ENCODE results near the gene ZNRF3.
"Not testable (repeated sequence)": the region's sequence is repeated elsewhere in the genome, so short reads cannot be mapped to it uniquely, and the experiment has no call there.

The ZNRF3 gene

DNA sequence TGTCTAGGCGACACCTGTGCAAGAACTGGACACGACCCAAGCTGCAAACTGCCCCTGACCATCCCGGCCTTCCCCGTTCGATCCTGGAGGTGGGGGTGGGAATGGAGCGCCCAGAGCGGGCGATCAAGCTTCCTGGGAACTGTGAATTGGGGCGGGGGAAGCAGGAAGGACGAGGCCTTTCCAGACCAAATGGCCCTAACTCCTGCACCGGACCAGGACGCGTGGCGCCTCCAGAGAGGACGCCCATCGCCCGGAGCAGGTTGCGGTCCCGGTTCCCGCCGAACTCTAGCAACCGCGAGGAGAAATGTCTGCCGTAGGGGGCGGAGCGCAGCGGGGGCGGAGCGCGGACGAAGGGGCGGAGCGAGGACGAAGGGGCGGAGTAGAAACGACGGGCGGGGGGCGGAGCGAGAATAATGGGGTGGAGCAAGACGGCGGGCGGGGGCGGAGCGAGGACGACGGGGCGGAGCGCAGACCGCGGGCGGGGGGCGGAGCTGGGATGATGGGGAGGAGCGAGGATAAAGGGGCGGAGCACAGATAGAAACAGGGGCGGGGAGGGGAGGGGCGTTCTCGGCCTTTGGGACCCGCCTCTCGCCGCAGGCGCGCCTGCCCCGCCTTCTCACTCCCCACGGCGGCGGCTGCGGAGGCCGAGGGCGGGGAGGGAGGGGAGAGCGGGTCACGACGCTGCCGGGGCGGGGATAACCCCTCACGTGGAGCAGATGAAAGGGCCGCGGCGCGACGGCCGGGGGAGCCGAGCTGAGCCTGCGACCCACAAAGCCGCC lies at the start of gene ZNRF3:
ZNRF3 (plus strand) TSS at position 695 of the 779 bp plus-strand sequence. CDS start 195 bp downstream, outside the sequence.
- peak; percentile 82 for DNase-seq

DNA sequence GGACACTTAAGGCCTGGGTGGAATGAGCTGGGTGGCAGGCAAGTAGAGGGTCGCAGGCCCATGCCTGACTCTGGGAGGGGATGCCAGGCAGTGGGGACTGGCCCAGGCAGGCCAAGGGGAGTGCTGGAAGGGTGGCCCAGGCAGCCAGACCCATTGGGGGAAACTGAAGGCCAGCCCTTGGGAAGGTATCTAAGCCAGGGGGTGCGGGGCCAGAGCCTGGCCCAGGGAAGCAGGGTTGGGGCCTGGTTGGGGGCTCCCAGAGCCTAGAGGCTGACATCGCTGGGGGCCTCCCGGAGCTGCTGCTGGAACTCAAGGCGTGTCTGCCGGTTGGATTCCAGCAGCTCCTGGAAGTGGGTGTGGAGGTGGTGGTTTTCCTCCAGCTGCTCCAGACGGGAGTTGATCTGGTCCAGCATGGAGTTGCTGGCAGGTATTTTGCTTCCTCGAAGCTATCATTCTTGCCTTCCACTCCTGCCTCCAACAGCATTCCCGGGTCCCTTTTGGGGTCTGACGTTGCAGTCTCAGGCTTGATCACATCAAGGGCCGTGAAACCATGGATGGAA lies 47.7 kb upstream of the ZNRF3 start:
- DNase-seq: no peak

DNA sequence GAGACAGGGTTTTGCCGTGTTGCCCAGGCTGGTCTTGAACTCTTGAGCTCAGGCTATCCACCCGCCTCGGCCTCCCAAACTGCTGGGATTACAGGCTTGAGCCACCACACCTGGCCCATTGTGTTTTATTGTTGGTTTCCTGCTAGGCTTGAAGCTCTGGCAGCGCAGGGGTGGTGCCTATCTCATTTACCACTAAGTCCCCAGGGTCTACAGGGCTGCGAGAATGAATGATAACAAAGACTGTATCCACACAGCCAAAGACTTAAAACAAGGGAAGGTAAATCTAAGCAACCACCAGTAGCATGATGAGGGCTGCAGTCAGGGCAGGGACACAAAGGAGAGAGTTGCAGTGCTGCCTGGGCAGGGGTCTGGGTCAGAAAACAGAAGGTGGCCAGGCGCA lies 45.7 kb upstream of the ZNRF3 start:
- no peak for DNase-seq

DNA sequence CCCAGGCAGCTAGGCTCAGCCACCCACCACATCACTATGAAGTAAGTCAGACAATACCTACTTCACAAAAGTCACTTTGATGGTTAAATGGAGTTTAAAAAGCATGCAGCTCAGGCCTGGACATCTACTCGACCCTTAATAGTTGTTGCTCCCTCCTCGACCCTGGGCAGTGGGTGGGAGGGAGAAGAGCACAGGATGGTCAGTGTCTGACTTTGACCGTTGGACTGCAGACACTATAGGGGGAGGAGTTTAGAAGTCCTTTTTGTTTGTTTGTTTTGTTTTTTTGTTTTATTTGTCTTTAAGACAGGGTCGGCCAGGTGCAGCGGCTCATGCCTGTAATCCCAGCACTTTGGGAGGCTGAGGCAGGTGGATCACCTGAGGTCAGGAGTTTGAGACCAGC lies 44.4 kb upstream of the ZNRF3 start:
- no peak for DNase-seq

DNA sequence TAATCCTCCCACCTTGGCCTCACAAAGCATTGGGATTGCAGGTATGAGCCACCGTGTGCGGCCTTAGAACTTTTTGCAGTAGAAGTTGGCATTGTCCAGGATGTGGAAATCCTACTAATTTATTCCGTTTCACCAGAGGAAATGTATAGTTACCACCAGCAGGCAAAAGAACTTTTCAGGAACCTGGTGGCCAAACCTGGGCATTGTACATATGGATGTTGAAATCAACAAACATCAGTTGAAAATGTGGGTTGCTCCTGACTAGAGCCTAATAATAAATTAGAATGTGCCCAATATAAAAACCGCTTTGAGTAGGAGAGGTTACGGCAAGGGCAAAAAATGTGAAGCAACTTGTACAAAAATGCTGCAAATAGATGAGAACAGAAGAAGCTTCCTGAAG lies 42.3 kb upstream of the ZNRF3 start:
- DNase-seq: no peak

DNA sequence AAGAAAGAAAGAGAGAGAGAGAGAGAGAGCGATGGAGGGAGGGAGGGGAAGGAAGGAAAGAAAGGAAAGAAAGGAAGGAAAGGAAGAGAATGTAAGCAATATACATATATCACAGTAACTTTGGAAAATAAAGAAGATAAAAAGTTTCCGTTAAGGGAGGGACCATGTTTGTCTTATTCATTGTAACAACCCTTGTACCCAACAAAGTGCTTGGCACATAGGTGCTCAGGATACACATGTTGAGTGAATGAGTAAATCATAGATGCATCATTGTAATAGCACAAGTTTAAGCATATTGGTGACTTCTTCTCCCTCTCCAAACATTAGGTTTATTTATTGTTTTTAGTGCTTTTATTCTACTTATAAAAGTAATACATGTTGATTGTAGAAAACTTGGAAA lies 39.7 kb upstream of the ZNRF3 start:
- DNase-seq: no peak

DNA sequence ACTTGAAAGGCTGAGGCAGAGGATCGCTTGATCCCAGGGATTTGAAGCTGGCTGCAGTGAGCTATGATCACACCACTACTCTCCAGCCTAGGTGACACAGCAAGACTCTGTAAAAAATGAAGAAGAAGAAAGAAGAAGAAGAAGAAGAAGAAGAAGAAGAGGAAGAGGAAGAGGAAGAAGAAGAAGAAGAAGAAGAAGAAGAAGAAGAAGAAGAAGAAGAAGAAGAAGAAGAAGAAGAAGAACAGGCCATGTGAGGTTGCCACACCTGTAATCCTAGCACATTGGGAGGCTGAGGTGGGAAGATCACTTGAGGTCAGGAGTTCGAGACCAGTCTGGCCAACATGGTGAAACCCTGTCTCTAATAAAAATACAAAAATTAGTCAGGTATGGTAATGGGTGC lies 39.1 kb upstream of the ZNRF3 start:
- not testable (repeated sequence) for DNase-seq

DNA sequence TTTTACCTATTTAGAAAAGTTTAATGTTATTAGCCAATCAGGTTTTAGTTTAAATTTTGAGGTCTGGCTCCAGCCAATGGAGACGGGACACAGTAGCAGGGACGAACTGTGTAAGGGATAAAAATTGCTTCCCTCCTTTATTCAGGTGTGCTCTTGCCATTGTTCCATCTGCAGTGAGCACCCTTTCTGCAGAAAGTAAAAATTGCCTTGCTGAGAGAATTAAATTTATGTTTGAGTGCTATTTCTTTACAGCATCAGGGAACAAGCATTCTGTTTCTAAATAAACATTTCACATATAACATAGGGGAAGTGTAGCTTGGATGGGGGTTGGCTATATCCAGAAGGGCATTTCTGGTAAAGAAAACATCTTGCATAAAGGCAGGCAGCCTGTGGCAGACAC lies 36.4 kb upstream of the ZNRF3 start:
- no peak for DNase-seq

DNA sequence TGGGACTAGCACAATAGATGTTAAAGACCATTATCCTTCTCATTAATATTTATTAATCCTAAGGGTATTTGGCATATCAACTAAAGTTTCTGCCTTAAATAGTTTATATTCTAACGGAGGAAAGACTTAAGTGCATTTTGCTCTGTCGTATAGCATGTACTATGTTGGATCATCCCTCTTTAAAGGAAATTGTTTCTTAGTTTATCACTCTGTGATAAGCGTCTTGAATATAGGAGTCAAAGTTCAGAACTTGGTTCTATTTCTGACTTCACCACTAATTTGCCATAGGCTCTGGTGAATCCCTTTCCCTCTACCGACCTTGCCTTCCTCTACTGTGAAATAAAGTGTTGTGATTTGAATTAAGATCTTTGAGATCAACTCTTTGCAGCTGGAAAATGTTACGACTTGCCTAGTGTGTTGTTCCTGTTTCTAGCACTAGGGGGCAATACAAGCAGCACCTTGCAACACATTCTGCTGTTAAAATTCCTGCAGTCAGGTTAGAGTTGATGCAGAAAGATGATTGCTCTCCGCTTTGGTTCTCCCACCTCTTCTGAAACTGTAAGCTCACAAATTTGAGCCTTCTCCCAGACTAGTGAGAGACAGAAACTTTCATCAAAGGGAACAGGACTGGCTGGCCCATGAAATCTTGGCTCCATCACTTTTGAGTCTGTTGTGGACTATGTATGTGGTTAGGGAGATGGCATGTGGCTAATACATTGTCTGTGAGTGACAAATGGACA lies 27.8 kb upstream of the ZNRF3 start:
- peak; percentile 48 for DNase-seq

DNA sequence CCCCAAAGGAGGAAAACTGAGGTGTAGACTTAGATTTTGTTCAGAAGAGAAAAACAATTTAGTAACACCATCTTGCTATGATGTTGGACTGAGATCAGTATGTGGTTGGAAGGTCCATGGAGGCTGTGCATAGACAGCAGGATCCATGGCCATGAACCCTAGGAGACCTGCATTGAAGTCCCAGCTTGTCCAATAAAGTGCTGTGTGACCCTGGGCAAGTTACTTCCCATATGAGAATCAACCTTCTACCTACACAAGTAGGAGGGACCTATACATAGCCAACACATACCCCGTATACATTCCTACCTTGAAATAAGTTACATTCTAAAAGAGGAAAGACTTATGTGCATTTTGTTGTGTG lies 27.3 kb upstream of the ZNRF3 start:
- no peak for DNase-seq

DNA sequence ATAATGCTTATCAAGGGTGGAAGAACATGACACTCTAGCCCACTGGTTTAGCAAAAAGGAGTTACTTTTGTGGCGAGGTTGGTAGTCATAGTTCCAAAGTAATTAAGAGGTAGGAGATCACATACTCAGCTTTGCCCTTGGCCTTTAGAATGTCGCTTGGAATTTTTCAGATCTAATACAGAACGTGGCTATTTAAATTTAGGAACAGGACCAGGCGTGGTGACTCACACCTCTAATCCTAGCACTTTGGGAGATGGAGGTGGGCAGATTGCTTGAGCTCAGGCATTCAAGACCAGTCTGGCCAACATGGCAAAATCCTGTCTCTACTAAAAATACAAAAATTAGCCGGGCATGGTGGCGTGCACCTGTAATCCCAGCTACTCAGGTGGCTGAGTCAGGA lies 26.1 kb upstream of the ZNRF3 start:
- no peak for DNase-seq

DNA sequence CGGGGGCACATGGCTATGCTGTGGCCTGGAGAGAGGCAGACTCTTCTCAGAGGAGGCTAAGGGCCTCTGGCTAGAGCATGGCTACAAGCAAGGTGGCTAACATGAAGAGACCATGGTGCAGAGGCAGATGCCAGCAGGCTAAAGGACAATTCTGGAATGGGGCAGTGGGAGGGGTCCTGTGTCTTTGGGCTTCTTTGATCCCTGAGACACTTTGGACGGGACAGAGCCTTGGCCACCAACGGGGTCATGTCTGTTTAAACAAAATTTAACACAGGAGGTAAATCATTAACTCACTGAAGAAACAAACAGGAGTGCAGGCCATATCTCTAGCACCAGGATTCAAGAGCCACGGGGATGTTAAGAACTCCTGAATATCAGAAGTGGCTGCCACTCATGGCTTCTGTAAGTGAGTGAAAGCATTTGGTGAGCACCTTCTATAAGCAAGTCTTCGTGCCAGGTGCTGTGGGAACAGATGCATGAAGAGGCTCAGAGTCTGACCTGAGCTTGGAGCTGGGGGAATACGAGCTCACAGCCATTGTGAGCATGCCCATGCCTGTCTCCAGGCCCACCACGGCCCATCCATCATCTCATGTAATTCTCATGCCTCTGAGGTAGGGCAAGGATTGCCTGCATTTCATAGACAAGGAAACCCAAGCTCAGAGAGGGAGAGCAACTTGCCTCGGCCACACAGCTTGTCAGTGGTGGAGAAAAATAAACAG lies 18.3 kb upstream of the ZNRF3 start:
- no peak for DNase-seq

DNA sequence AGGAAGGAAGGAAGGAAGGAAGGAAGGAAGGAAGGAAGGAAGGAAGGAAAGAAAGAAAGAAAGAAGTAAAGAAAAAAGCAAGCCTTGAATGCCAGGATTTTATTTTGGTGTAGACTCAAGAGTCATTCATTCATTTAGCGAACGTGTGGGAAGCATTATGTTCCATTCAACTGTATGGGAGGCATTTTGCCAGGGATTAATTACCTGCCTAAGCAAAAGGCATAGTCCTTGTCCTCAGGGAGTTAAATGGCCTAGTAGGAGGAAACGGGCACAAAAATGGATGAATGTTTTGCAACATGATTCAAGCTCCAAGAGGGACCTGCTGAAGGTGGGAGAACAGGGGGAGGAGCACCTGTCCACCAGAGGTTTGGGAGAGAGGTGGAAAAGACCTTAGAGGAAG lies 16.2 kb upstream of the ZNRF3 start:
- no peak for DNase-seq

DNA sequence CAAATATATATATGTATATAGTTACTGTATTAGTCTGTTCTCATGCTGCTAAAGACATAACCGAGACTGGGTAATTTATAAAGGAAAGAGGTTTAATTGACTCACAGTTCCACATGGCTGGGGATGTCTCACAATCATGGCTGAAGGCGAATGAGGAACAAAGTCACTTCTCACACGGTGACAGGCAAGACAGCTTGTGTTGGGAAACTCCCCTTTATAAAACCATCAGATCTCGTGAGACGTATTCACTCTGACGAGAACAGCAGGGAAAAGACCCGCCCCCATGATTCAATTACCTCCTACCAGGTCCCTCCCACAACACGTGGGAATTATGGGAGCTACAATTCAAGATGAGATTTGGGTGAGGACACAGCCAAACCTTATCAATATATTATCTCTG lies 15.0 kb upstream of the ZNRF3 start:
- DNase-seq: not testable (repeated sequence)

DNA sequence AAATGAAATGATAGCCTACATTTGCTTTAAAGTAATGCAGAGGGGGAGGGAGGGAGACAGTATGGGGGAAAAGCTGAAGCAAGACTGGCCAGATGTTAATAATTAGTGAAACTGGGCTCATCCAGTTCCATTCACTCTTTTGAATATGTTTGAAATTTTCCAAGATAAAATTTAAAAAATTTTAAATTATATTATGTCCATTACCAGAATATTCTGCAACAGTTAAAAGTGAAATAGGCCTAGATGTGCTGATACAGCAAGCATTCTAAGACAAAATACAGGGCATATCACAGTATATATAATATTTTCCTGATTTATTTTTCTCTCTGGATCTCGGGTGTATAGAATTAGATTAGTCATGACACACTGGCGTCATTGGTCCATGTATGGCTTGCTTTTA lies 13.6 kb upstream of the ZNRF3 start:
- DNase-seq: no peak

DNA sequence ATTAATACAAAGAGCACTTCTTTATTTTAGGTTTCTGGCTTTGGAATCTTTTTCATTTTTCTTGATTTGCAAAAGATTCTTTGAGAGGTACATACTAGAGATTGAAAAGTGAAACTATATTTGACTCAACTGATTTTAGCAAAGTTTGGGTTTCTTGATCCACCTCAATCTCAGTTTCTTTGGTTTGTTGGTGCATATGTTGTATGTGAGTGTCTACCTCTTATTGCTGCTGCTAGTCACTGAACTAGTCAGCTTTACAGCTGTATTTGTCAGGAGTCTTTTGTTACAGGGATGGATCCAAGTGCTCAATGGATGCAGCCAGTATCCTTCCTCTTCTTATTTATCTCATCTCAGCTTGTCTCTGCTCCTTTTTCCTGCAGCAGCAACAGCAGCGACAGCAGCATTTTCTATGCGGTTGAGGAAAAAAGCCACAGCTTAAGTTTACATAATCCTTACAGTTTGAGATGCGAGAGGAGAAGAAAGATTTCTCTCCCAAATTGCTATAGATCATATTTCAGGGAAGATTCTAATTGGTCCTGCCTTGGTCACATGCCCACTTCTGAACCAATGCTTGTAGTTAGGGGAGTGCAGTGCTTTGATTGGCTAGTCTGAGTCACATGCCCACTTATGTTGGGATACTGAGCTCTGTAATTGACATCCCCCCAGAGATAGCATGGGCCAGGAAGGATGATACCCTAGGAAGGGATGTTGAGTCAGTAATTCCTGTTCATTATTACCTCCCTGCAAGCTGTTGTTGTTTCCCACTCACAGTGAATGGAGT lies 10.0 kb upstream of the ZNRF3 start:
- DNase-seq: no peak

DNA sequence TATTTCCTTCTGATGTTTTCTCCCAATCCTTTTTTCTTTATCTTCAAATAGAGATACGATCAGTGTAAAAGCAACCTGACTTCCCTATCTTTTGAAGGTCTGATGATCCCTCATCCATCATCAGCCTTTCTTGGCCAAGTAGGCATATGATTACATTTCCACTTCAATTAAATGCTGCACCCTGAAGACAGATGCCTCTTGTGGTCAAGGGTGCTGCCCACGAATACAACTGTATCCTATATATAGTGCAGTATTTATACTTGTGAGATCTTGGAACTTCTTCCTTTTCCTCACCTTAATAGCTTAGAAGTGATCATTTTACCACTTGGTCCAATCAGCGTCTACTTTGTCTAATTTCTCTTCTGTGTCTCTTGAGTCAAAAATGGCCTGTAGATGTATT lies 9.3 kb upstream of the ZNRF3 start:
- no peak for DNase-seq

DNA sequence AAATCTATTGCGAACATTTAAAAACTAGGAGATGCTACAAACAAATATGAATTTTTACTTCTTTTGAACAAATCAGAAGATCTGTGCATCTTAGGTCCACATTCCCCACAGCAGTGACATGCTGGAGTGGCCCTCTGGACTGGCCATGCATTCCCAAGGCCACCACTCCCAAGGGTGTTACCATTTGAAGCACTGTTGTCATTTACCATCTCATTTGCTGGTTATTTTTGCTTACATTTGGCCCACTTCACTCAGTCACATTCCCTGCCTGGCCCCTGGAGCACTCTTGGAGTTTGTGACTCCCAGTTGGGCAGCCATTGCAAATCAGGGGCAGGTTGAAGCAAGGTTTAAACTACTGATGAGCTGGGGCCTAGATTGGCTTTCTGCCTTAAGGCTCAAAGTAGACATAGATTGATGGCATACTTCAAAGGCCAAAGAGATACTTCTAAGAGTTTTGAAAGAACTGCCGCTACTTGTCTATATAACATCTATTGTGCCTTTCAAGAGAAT lies 8.5 kb upstream of the ZNRF3 start:
- DNase-seq: no peak

DNA sequence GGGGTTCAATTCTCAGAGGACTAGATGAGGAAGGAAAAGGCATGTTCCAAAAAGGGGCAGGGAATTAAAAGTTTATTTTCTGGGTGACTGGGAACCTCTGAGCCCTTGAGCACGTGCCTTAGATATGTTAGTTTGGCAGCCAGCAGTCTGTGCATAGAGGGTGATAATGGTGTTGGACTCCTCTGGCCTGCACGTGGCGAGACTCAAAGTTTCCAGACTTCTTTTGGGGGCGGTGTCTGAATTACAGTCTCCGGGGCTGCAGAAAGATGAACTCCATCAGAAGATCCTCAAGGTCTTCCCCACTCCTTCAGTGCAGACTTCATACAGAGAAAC lies 861 bp upstream of the ZNRF3 start:
- DNase-seq: no peak

DNA sequence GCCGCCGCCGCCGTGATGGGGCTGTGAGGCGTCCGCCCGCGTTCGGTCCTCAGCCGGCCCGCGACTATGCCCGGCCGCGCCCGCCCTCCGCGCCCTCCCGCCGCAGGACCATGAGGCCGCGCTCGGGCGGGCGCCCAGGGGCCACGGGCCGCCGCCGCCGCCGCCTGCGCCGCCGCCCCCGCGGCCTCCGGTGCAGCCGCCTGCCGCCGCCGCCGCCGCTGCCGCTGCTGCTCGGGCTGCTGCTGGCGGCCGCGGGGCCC lies 215 bp downstream of the ZNRF3 start:
- DNase-seq: no peak

DNA sequence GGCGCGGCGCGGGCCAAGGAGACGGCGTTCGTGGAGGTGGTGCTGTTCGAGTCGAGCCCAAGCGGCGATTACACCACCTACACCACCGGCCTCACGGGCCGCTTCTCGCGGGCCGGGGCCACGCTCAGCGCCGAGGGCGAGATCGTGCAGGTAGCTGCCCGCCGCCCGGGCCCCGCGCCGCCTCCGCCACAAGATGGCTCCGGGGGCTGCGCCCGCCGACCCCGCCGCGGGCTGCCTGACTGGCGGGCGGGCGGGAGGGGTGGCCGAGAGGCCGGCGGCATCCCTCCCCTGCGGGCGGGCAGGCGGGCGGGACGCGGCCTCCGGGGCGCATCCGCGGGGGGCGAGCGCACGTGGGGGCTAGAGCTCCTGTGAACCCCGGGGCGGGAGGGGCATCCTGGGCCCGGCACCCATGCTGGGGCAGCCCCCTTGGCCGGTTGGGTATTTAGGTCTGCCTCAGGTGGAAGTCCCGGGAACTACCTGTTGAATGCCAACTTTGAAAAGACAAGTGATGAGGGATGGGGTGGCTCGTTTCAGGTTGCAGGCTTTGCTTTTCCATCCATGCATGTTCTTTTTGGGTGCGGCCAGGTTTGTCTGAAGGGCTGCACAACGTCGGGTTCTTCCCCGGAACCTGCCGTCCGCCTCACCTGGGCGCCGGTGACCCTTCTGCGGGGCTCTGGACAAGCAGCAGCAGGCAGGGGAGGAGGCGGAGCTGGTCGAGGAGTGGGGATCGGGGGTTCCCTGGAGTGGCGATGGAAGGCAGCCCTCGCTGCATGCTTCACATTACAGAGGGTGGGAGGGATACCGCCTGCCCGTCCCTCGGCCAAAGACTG lies 760 bp downstream of the ZNRF3 start:
- DNase-seq: no peak

DNA sequence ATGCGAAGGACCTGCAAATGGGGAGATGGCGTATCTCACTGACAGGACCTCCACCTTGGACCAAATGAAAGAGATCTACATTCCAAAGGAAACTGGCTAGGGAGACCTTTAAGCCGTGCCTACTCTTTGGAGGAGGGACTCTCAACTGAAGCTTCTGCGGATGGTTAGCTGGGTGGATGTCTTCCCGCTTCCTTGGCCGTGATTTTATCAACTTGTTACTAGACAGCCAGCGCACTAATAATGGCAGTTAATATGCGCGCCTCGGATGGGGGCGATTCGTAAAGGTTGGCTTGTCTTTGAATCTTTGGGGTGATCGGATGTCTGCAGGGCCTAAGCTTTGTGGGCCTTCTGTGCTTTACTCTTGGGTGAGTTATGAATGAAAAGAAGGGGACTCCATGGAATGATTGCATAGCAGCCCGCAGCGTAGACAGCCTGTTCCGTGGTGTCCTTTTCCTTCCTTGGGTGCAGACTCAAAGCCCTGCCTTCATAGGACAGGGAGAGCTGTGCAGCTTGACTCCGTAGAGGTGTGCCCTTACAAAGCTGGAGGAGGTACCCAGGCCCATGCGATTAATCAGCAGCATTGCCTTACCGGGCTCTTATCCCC lies 1.5 kb downstream of the ZNRF3 start:
- no peak for DNase-seq
